ENCODE measurements around the gene CTIF.

The CTIF gene

GRCh38 chr18:48629730-48630324 lies 91.0 kb downstream of the CTIF start:
- Histone ChIP-seq H3K36me3 (ENCODE audit: control insufficient read depth, insufficient read depth, low read length) (no peaks in the 10 kb centered on the region), H3K4me3 (ENCODE audit: insufficient read depth, low read depth, low read length, poor library complexity, severe bottlenecking) (no peak overlapping the region), H3K27me3 (replicated peaks; ENCODE audit: control insufficient read depth, insufficient read depth, low read length, poor library complexity, severe bottlenecking) (no peaks in the 10 kb centered on the region), H3K4me1 (ENCODE audit: control insufficient read depth, insufficient read depth, low read length, poor library complexity, severe bottlenecking) (no peaks in the 10 kb centered on the region), H3K9me3 (ENCODE audit: control insufficient read depth, low read length) (no peaks in the 10 kb centered on the region), H3K27ac (ENCODE audit: insufficient read depth, low read length, poor library complexity, severe bottlenecking) (no peak overlapping the region)
- DNase-seq: no peak

- Histone ChIP-seq H3K4me1 (ENCODE audit: control insufficient read depth, insufficient read depth, low read length, poor library complexity, severe bottlenecking) (no peaks in the 10 kb centered on the region), H3K27me3 (replicated peaks; ENCODE audit: control insufficient read depth, insufficient read depth, low read length, poor library complexity, severe bottlenecking) (no peaks in the 10 kb centered on the region), H3K27ac (ENCODE audit: insufficient read depth, low read length, poor library complexity, severe bottlenecking) (no peak overlapping the region), H3K9me3 (ENCODE audit: control insufficient read depth, low read length) (no peaks in the 10 kb centered on the region), H3K36me3 (ENCODE audit: control insufficient read depth, insufficient read depth, low read length) (no peaks in the 10 kb centered on the region), H3K4me3 (ENCODE audit: insufficient read depth, low read depth, low read length, poor library complexity, severe bottlenecking) (no peak overlapping the region)
- DNase-seq: no peak
Measured at GRCh38 chr18:48631851-48632250, 93.0 kb downstream of the CTIF start.

GRCh38 chr18:48632676-48633257 lies 93.9 kb downstream of the CTIF start:
- Histone ChIP-seq H3K27ac (ENCODE audit: insufficient read depth, low read length, poor library complexity, severe bottlenecking) (no peak overlapping the region), H3K36me3 (ENCODE audit: control insufficient read depth, insufficient read depth, low read length) (no peaks in the 10 kb centered on the region), H3K4me1 (ENCODE audit: control insufficient read depth, insufficient read depth, low read length, poor library complexity, severe bottlenecking) (no peaks in the 10 kb centered on the region), H3K27me3 (replicated peaks; ENCODE audit: control insufficient read depth, insufficient read depth, low read length, poor library complexity, severe bottlenecking) (no peaks in the 10 kb centered on the region), H3K4me3 (ENCODE audit: insufficient read depth, low read depth, low read length, poor library complexity, severe bottlenecking) (no peak overlapping the region), H3K9me3 (ENCODE audit: control insufficient read depth, low read length) (no peaks in the 10 kb centered on the region)
- no peak for DNase-seq

GRCh38 chr18:48634491-48634890 lies 95.7 kb downstream of the CTIF start:
- Histone ChIP-seq H3K9me3 (ENCODE audit: control insufficient read depth, low read length) (no peaks in the 10 kb centered on the region), H3K27me3 (replicated peaks; ENCODE audit: control insufficient read depth, insufficient read depth, low read length, poor library complexity, severe bottlenecking) (no peaks in the 10 kb centered on the region), H3K4me1 (ENCODE audit: control insufficient read depth, insufficient read depth, low read length, poor library complexity, severe bottlenecking) (no peaks in the 10 kb centered on the region), H3K4me3 (ENCODE audit: insufficient read depth, low read depth, low read length, poor library complexity, severe bottlenecking) (no peak overlapping the region), H3K36me3 (ENCODE audit: control insufficient read depth, insufficient read depth, low read length) (no peaks in the 10 kb centered on the region), H3K27ac (ENCODE audit: insufficient read depth, low read length, poor library complexity, severe bottlenecking) (no peak overlapping the region)
- DNase-seq: no peak

- Histone ChIP-seq H3K27ac (ENCODE audit: insufficient read depth, low read length, poor library complexity, severe bottlenecking) (no peak overlapping the region), H3K4me3 (ENCODE audit: insufficient read depth, low read depth, low read length, poor library complexity, severe bottlenecking) (no peak overlapping the region), H3K9me3 (ENCODE audit: control insufficient read depth, low read length) (no peaks in the 10 kb centered on the region), H3K36me3 (ENCODE audit: control insufficient read depth, insufficient read depth, low read length) (no peaks in the 10 kb centered on the region), H3K27me3 (replicated peaks; ENCODE audit: control insufficient read depth, insufficient read depth, low read length, poor library complexity, severe bottlenecking) (no peaks in the 10 kb centered on the region), H3K4me1 (ENCODE audit: control insufficient read depth, insufficient read depth, low read length, poor library complexity, severe bottlenecking) (no peaks in the 10 kb centered on the region)
- DNase-seq: no peak
Measured at GRCh38 chr18:48634975-48635374, 96.1 kb downstream of the CTIF start.

- H3K36me3 ChIP-seq (ENCODE audit: control insufficient read depth, insufficient read depth, low read length): no peaks in the 10 kb centered on the region
- H3K9me3 ChIP-seq (ENCODE audit: control insufficient read depth, low read length): no peaks in the 10 kb centered on the region
- DNase-seq: no peak
- H3K27ac ChIP-seq (ENCODE audit: insufficient read depth, low read length, poor library complexity, severe bottlenecking): no peak overlapping the region
- H3K4me1 ChIP-seq (ENCODE audit: control insufficient read depth, insufficient read depth, low read length, poor library complexity, severe bottlenecking): no peaks in the 10 kb centered on the region
- H3K4me3 ChIP-seq (ENCODE audit: insufficient read depth, low read depth, low read length, poor library complexity, severe bottlenecking): no peak overlapping the region
- H3K27me3 ChIP-seq (replicated peaks; ENCODE audit: control insufficient read depth, insufficient read depth, low read length, poor library complexity, severe bottlenecking): no peaks in the 10 kb centered on the region
Measured at GRCh38 chr18:48635806-48636205, 97.0 kb downstream of the CTIF start.

- no peaks in the 10 kb centered on the region for H3K36me3 ChIP-seq (ENCODE audit: control insufficient read depth, insufficient read depth, low read length)
- no peaks in the 10 kb centered on the region for H3K9me3 ChIP-seq (ENCODE audit: control insufficient read depth, low read length)
Measured at GRCh38 chr18:48636436-48636835, 97.6 kb downstream of the CTIF start.

GRCh38 chr18:48637081-48637990 lies 98.5 kb downstream of the CTIF start:
- H3K27ac ChIP-seq (ENCODE audit: insufficient read depth, low read length, poor library complexity, severe bottlenecking): no peak overlapping the region
- no peaks in the 10 kb centered on the region for H3K36me3 ChIP-seq (ENCODE audit: control insufficient read depth, insufficient read depth, low read length)
- no peaks in the 10 kb centered on the region for H3K4me1 ChIP-seq (ENCODE audit: control insufficient read depth, insufficient read depth, low read length, poor library complexity, severe bottlenecking)
- DNase-seq: no peak
- no peaks in the 10 kb centered on the region for H3K9me3 ChIP-seq (ENCODE audit: control insufficient read depth, low read length)
- no peaks in the 10 kb centered on the region for H3K27me3 ChIP-seq (replicated peaks; ENCODE audit: control insufficient read depth, insufficient read depth, low read length, poor library complexity, severe bottlenecking)
- H3K4me3 ChIP-seq (ENCODE audit: insufficient read depth, low read depth, low read length, poor library complexity, severe bottlenecking): no peak overlapping the region

More at GRCh38 chr18:48636436-48636835, 97.6 kb downstream of the CTIF start:
- Histone ChIP-seq H3K4me1 (ENCODE audit: control insufficient read depth, insufficient read depth, low read length, poor library complexity, severe bottlenecking) (no peaks in the 10 kb centered on the region), H3K27me3 (replicated peaks; ENCODE audit: control insufficient read depth, insufficient read depth, low read length, poor library complexity, severe bottlenecking) (no peaks in the 10 kb centered on the region), H3K27ac (ENCODE audit: insufficient read depth, low read length, poor library complexity, severe bottlenecking) (no peak overlapping the region), H3K4me3 (ENCODE audit: insufficient read depth, low read depth, low read length, poor library complexity, severe bottlenecking) (no peak overlapping the region)
- DNase-seq: no peak

GRCh38 chr18:48638451-48638850 lies 99.6 kb downstream of the CTIF start:
- Histone ChIP-seq H3K4me3 (ENCODE audit: insufficient read depth, low read depth, low read length, poor library complexity, severe bottlenecking) (no peak overlapping the region), H3K27ac (ENCODE audit: insufficient read depth, low read length, poor library complexity, severe bottlenecking) (no peak overlapping the region), H3K9me3 (ENCODE audit: control insufficient read depth, low read length) (no peaks in the 10 kb centered on the region), H3K36me3 (ENCODE audit: control insufficient read depth, insufficient read depth, low read length) (no peaks in the 10 kb centered on the region), H3K27me3 (replicated peaks; ENCODE audit: control insufficient read depth, insufficient read depth, low read length, poor library complexity, severe bottlenecking) (no peaks in the 10 kb centered on the region), H3K4me1 (ENCODE audit: control insufficient read depth, insufficient read depth, low read length, poor library complexity, severe bottlenecking) (no peaks in the 10 kb centered on the region)
- no peak for DNase-seq

All from effector memory CD4-positive, alpha-beta T cell (primary cell).